Measurements from ENCODE around the gene TMEM145.

DNA sequence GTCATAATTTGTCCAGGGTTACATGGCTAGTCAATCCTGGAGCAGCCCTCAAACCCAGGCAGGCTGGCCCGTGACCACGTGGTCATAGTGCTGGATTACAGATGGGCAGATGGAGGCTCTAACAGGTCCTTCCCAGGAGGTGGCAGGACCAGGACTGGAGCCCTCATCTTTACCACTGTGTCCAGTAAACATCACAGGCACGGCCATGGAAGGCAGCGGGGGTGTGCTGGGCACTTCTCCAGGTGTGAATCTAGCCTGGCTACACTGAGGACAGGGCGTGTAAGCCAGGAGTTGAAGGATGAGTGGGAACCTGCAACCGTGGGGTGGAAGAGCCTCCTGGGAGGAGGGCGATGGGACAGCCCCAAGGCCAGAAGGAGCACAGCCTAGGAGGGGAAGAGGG, 38.0 kb upstream of the TMEM145 start:
- no peak for TF ChIP-seq JUNB (IDR thresholded peaks at IDR 0.05)
- TF ChIP-seq TAF1 (IDR thresholded peaks at IDR 0.05; ENCODE audit: borderline replicate concordance, low read depth, low read length): no peak
- TF ChIP-seq, protein P1, sequence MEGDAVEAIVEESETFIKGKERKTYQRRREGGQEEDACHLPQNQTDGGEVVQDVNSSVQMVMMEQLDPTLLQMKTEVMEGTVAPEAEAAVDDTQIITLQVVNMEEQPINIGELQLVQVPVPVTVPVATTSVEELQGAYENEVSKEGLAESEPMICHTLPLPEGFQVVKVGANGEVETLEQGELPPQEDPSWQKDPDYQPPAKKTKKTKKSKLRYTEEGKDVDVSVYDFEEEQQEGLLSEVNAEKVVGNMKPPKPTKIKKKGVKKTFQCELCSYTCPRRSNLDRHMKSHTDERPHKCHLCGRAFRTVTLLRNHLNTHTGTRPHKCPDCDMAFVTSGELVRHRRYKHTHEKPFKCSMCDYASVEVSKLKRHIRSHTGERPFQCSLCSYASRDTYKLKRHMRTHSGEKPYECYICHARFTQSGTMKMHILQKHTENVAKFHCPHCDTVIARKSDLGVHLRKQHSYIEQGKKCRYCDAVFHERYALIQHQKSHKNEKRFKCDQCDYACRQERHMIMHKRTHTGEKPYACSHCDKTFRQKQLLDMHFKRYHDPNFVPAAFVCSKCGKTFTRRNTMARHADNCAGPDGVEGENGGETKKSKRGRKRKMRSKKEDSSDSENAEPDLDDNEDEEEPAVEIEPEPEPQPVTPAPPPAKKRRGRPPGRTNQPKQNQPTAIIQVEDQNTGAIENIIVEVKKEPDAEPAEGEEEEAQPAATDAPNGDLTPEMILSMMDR (IDR thresholded peaks at IDR 0.05 in 2 of 3, conservative IDR thresholded peaks at IDR 0.05 in 1 of 3; ENCODE audit: control insufficient read depth in 2 of 3, extremely low read depth in 1 of 3, insufficient read depth in 1 of 3, low read depth in 3 of 3, low read length in 3 of 3): no peak
- TF ChIP-seq, protein P2, sequence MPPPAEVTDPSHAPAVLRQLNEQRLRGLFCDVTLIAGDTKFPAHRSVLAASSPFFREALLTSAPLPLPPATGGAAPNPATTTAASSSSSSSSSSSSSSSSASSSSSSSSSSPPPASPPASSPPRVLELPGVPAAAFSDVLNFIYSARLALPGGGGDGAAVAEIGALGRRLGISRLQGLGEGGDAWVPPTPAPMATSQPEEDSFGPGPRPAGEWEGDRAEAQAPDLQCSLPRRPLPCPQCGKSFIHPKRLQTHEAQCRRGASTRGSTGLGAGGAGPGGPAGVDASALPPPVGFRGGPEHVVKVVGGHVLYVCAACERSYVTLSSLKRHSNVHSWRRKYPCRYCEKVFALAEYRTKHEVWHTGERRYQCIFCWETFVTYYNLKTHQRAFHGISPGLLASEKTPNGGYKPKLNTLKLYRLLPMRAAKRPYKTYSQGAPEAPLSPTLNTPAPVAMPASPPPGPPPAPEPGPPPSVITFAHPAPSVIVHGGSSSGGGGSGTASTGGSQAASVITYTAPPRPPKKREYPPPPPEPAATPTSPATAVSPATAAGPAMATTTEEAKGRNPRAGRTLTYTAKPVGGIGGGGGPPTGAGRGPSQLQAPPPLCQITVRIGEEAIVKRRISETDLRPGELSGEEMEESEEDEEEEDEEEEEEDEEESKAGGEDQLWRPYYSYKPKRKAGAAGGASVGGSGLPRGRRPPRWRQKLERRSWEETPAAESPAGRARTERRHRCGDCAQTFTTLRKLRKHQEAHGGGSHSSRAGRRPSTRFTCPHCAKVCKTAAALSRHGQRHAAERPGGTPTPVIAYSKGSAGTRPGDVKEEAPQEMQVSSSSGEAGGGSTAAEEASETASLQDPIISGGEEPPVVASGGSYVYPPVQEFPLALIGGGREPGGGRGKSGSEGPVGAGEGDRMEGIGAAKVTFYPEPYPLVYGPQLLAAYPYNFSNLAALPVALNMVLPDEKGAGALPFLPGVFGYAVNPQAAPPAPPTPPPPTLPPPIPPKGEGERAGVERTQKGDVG (CRISPR knock-in tag; IDR thresholded peaks at IDR 0.05): no peak
- TF ChIP-seq, protein P3, sequence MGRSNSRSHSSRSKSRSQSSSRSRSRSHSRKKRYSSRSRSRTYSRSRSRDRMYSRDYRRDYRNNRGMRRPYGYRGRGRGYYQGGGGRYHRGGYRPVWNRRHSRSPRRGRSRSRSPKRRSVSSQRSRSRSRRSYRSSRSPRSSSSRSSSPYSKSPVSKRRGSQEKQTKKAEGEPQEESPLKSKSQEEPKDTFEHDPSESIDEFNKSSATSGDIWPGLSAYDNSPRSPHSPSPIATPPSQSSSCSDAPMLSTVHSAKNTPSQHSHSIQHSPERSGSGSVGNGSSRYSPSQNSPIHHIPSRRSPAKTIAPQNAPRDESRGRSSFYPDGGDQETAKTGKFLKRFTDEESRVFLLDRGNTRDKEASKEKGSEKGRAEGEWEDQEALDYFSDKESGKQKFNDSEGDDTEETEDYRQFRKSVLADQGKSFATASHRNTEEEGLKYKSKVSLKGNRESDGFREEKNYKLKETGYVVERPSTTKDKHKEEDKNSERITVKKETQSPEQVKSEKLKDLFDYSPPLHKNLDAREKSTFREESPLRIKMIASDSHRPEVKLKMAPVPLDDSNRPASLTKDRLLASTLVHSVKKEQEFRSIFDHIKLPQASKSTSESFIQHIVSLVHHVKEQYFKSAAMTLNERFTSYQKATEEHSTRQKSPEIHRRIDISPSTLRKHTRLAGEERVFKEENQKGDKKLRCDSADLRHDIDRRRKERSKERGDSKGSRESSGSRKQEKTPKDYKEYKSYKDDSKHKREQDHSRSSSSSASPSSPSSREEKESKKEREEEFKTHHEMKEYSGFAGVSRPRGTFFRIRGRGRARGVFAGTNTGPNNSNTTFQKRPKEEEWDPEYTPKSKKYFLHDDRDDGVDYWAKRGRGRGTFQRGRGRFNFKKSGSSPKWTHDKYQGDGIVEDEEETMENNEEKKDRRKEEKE (IDR thresholded peaks at IDR 0.05): no peak
- TF ChIP-seq FOS (IDR thresholded peaks at IDR 0.05; ENCODE audit: borderline replicate concordance, extremely low read depth, insufficient read length): no peak
- no peak for TF ChIP-seq MEF2A (IDR thresholded peaks at IDR 0.05; ENCODE audit: insufficient read depth, low read depth, low read length)
- no peak for TF ChIP-seq RCOR1 (conservative IDR thresholded peaks at IDR 0.05; ENCODE audit: low read depth, low read length)
- TF ChIP-seq GABPA (IDR thresholded peaks at IDR 0.05; ENCODE audit: low read depth): no peak

Data from GM12878 (cell line).